OCI-LY7 (cell line): ENCODE data around the gene OGFOD3. TPM values are rescaled to one million over a fixed set of nuclear protein-coding genes. Genes with fewer than 3 reads are reported as not detected.

Experiments
- BruUV-seq: library from RNA; stranded (reverse); fragments of 400-500 nt; replicated peaks from 2 replicates; lab custom pipeline; 2021; lab: Mats Ljungman, UMichigan
- CTCF ChIA-PET: fragments of 300-600 bp; sonication (Branson Sonifier 250); formaldehyde crosslinking; loops from one replicate; lab custom pipeline; 2022; ENCODE audit warnings: antibody characterized with exemption; ENCODE audit not compliant: unreplicated experiment; lab: Charles Lee
- POLR2A ChIA-PET: fragments of 300-600 bp; sonication (Branson Sonifier 250); formaldehyde crosslinking; loops from one replicate; lab custom pipeline; 2022; ENCODE audit warnings: antibody characterized with exemption; lab: Charles Lee
- DNase-seq: peaks from one replicate; pipeline ENCODE4 v3.0.0-alpha.2; 2015; ENCODE audit warnings: low spot score
- H2AFZ ChIP-seq: fragments of 200-600 bp; sonication (generic), shearing (Covaris generic); 2 replicates; pipeline ENCODE4 v1.6.1; 2014; ENCODE audit warnings: mild to moderate bottlenecking, antibody characterized with exemption, low read length, moderate library complexity
- H3K27ac ChIP-seq: fragments of 200-600 bp; sonication (generic); 2 replicates; pipeline ENCODE4 v1.5.1; 2014; ENCODE audit warnings: mixed run types, low read depth, mild to moderate bottlenecking, moderate library complexity, low read length, inconsistent platforms; ENCODE audit not compliant: poor library complexity, severe bottlenecking
- H3K36me3 ChIP-seq: fragments of 200-600 bp; sonication (generic); 2 replicates; pipeline ENCODE4 v1.6.1; 2014; ENCODE audit warnings: mild to moderate bottlenecking, antibody characterized with exemption, low read length, moderate library complexity, mixed read lengths; ENCODE audit not compliant: insufficient read depth
- H3K4me1 ChIP-seq: fragments of 200-600 bp; sonication (generic); 2 replicates; pipeline ENCODE4 v1.5.1; 2014; ENCODE audit warnings: mild to moderate bottlenecking, low read length; ENCODE audit not compliant: insufficient read depth, poor library complexity, severe bottlenecking
- H3K4me2 ChIP-seq: fragments of 200-600 bp; sonication (generic); 2 replicates; pipeline ENCODE4 v1.6.1; 2014; ENCODE audit warnings: mild to moderate bottlenecking, low read length
- H3K4me3 ChIP-seq: fragments of 200-600 bp; sonication (generic); 2 replicates; pipeline ENCODE4 v1.5.1; 2014; ENCODE audit warnings: mild to moderate bottlenecking, low read depth, low read length; ENCODE audit not compliant: poor library complexity, severe bottlenecking
- H3K79me2 ChIP-seq: fragments of 200-600 bp; sonication (generic); 2 replicates; pipeline ENCODE4 v1.6.1; 2016; ENCODE audit warnings: low read depth, mild to moderate bottlenecking, low read length, moderate library complexity, mixed read lengths; ENCODE audit not compliant: insufficient read depth
- H3K9me2 ChIP-seq: fragments of 200-600 bp; sonication (generic); 2 replicates; pipeline ENCODE4 v1.6.1; 2016; ENCODE audit warnings: mild to moderate bottlenecking, low read length, mixed read lengths; ENCODE audit not compliant: insufficient read depth
- H3K9me3 ChIP-seq: fragments of 200-600 bp; sonication (generic); 2 replicates; pipeline ENCODE4 v1.6.1; 2014; ENCODE audit warnings: mild to moderate bottlenecking, mixed run types, low read length, mixed read lengths
- H4K20me1 ChIP-seq: fragments of 200-600 bp; sonication (generic); 2 replicates; pipeline ENCODE4 v1.6.1; 2014; ENCODE audit warnings: mild to moderate bottlenecking, antibody characterized with exemption, low read length, moderate library complexity, mixed read lengths; ENCODE audit not compliant: insufficient read depth
- CTCF ChIP-seq: fragments of 200-600 bp; sonication (generic); conservative IDR thresholded peaks from 2 replicates; pipeline ENCODE4 v1.5.1; 2014; ENCODE audit warnings: mild to moderate bottlenecking, antibody characterized with exemption, low read length, moderate library complexity, mixed read lengths
- EZH2phosphoT487 ChIP-seq: fragments of 200-600 bp; sonication (generic); IDR thresholded peaks from 2 replicates; pipeline ENCODE4 v1.6.1; 2018; ENCODE audit warnings: low read depth, borderline replicate concordance, mild to moderate bottlenecking, mixed run types, antibody characterized with exemption, low read length, moderate library complexity, mixed read lengths
- intact Hi-C: fragments of 100-400 bp; cut with micrococcal nuclease; formaldehyde crosslinking; loops from one replicate; pipeline ENCODE4 v1.10.0; 2022; ENCODE audit not compliant: unreplicated experiment
- small RNA-seq: library from RNA; depleted of rRNA; stranded (forward); fragments of <200 nt; gene quantifications from one replicate; pipeline ENCODE3, GENCODE V24; 2014
- total RNA-seq, 2 experiments: library from RNA; depleted of rRNA in 1 of 2; stranded (reverse); fragments of >200 nt in 1 of 2; shearing (Covaris generic) in 1 of 2; gene quantifications; 2 replicates each; pipeline ENCODE4 v1.2.3, GENCODE V29; 2014 to 2022

Gene OGFOD3
- total RNA-seq, 2 experiments from 2014 or later, result 55.6 to 65.2 TPM

GRCh38 chr17:82342361-82343079 lies 75.9 kb downstream of the OGFOD3 start:
- POLR2A ChIA-PET, result interaction anchor here (0.6 kb wide), 1 partner anchor 414 kb away, joined by 3 read pairs; no protein-coding TSS in a partner anchor
- Histone ChIP-seq H3K4me1 (peaks cover 23% of the 10 kb centered on the region), H4K20me1 (no peaks in the 10 kb centered on the region), H2AFZ (no peak overlapping the region), H3K4me2 (no peak overlapping the region), H3K4me3 (no peak overlapping the region), H3K9me2 (no peaks in the 10 kb centered on the region), H3K36me3 (no peaks in the 10 kb centered on the region), H3K79me2 (no peaks in the 10 kb centered on the region), H3K27ac (no peak overlapping the region), H3K9me3 (no peaks in the 10 kb centered on the region)
- TF ChIP-seq EZH2phosphoT487 (no peak), CTCF (no peak)
- no peak for DNase-seq
- no TSS peak for BruUV-seq
- CTCF ChIA-PET, result interaction anchor here (0.6 kb wide), 1 partner anchor 17 kb away, joined by 4 read pairs; no protein-coding TSS in a partner anchor
- intact Hi-C loops, result no loop called here

GRCh38 chr17:82339634-82340580 lies 78.5 kb downstream of the OGFOD3 start:
- DNase-seq, result no peak
- Histone ChIP-seq H3K4me2 (no peak overlapping the region), H3K36me3 (no peaks in the 10 kb centered on the region), H2AFZ (no peak overlapping the region), H3K9me2 (no peaks in the 10 kb centered on the region), H3K27ac (no peak overlapping the region), H3K9me3 (no peaks in the 10 kb centered on the region), H3K4me1 (peaks cover 25% of the 10 kb centered on the region), H4K20me1 (no peaks in the 10 kb centered on the region), H3K4me3 (no peak overlapping the region), H3K79me2 (no peaks in the 10 kb centered on the region)
- TF ChIP-seq EZH2phosphoT487, result no peak
- no peak for TF ChIP-seq CTCF
- ChIA-PET CTCF (no interaction called here), POLR2A (no interaction called here)
- intact Hi-C loops, result no loop called here
- BruUV-seq, result no TSS peak

Small RNAs within 50 kb of the gene (small RNA-seq; reads per million reads assigned to genes)
- not detected for gene RF00019

Other genes starting within 250 kb of the OGFOD3 start
- 30.7 and 34.5 TPM in 2 replicates for gene CCDC57, start 205.7 kb downstream of the OGFOD3 start, total RNA-seq (2014; rRNA removed; shearing (Covaris generic))
- 56.1 and 58.7 TPM in 2 replicates for gene CCDC57, start 205.7 kb downstream of the OGFOD3 start, total RNA-seq (2022)
- gene SLC16A3, start 189.5 kb downstream of the OGFOD3 start, total RNA-seq (2014; rRNA removed; shearing (Covaris generic)), result 10.1 and 21.6 TPM in 2 replicates
- gene SLC16A3, start 189.5 kb downstream of the OGFOD3 start, total RNA-seq (2022), result 28.3 and 55.0 TPM in 2 replicates
- 39.7 and 53.0 TPM in 2 replicates for gene CSNK1D, start 144.9 kb downstream of the OGFOD3 start, total RNA-seq (2014; rRNA removed; shearing (Covaris generic))
- 170 and 181 TPM in 2 replicates for gene CSNK1D, start 144.9 kb downstream of the OGFOD3 start, total RNA-seq (2022)
- not detected in 2 replicates for gene CD7, start 101.0 kb downstream of the OGFOD3 start, total RNA-seq (2014; rRNA removed; shearing (Covaris generic))
- not detected in 2 replicates for gene CD7, start 101.0 kb downstream of the OGFOD3 start, total RNA-seq (2022)
- gene SECTM1, start 84.8 kb downstream of the OGFOD3 start, total RNA-seq (2014; rRNA removed; shearing (Covaris generic)), result not detected in 2 replicates
- not detected in 2 replicates for gene SECTM1, start 84.8 kb downstream of the OGFOD3 start, total RNA-seq (2022)
- gene TEX19, start 59.3 kb downstream of the OGFOD3 start, total RNA-seq (2014; rRNA removed; shearing (Covaris generic)), result 2.6 and 3.4 TPM in 2 replicates
- gene TEX19, start 59.3 kb downstream of the OGFOD3 start, total RNA-seq (2022), result 1.8 and 2.0 TPM in 2 replicates
- gene UTS2R, start 46.8 kb downstream of the OGFOD3 start, total RNA-seq (2014; rRNA removed; shearing (Covaris generic)), result 11.9 and 17.4 TPM in 2 replicates
- 34.9 and 36.3 TPM in 2 replicates for gene UTS2R, start 46.8 kb downstream of the OGFOD3 start, total RNA-seq (2022)
- gene HEXD, start 239 bp downstream of the OGFOD3 start, total RNA-seq (2014; rRNA removed; shearing (Covaris generic)), result 88.8 and 93.2 TPM in 2 replicates
- 87.9 and 94.7 TPM in 2 replicates for gene HEXD, start 239 bp downstream of the OGFOD3 start, total RNA-seq (2022)
- 424 and 470 TPM in 2 replicates for gene CYBC1, start 32.2 kb upstream of the OGFOD3 start, total RNA-seq (2014; rRNA removed; shearing (Covaris generic))
- 679 and 701 TPM in 2 replicates for gene CYBC1, start 32.2 kb upstream of the OGFOD3 start, total RNA-seq (2022)
- 75.0 and 82.5 TPM in 2 replicates for gene NARF, start 40.2 kb upstream of the OGFOD3 start, total RNA-seq (2014; rRNA removed; shearing (Covaris generic))
- gene NARF, start 40.2 kb upstream of the OGFOD3 start, total RNA-seq (2022), result 148 and 151 TPM in 2 replicates
- 62.4 and 76.2 TPM in 2 replicates for gene FOXK2, start 101.1 kb upstream of the OGFOD3 start, total RNA-seq (2014; rRNA removed; shearing (Covaris generic))
- gene FOXK2, start 101.1 kb upstream of the OGFOD3 start, total RNA-seq (2022), result 144 and 148 TPM in 2 replicates
- gene WDR45B, start 229.9 kb upstream of the OGFOD3 start, total RNA-seq (2014; rRNA removed; shearing (Covaris generic)), result 59.0 and 61.7 TPM in 2 replicates
- 78.9 and 81.9 TPM in 2 replicates for gene WDR45B, start 229.9 kb upstream of the OGFOD3 start, total RNA-seq (2022)